ENCODE measurements around the gene DPF3.

- no peak for TF ChIP-seq EP300 (IDR thresholded peaks at IDR 0.05; ENCODE audit: borderline replicate concordance)
- no peak for TF ChIP-seq MAX (IDR thresholded peaks at IDR 0.05)
- no peak for TF ChIP-seq CEBPB (IDR thresholded peaks at IDR 0.05)
- no peak for TF ChIP-seq YY1 (IDR thresholded peaks at IDR 0.05; ENCODE audit: low read depth)
- no peak for TF ChIP-seq REST (IDR thresholded peaks at IDR 0.05; ENCODE audit: low read depth)
- TF ChIP-seq CREB1 (IDR thresholded peaks at IDR 0.05; ENCODE audit: low read depth): no peak
- TF ChIP-seq RAD21 (IDR thresholded peaks at IDR 0.05; ENCODE audit: low read depth): no peak
- no peak for TF ChIP-seq USF1 (IDR thresholded peaks at IDR 0.05)
- no peak for TF ChIP-seq FOXM1 (IDR thresholded peaks at IDR 0.05; ENCODE audit: borderline replicate concordance, low read depth)
- no peak for TF ChIP-seq TAF1 (IDR thresholded peaks at IDR 0.05; ENCODE audit: low read depth)
- no peak for TF ChIP-seq NFIC (IDR thresholded peaks at IDR 0.05)
- TF ChIP-seq TCF12 (IDR thresholded peaks at IDR 0.05; ENCODE audit: low read depth): no peak
- no peak for TF ChIP-seq EGR1 (IDR thresholded peaks at IDR 0.05)
Observed at GRCh38 chr14:72845683-72846082, 48.2 kb downstream of the DPF3 start.
